ENCODE results near the gene THG1L.

- TF ChIP-seq EZH2 (IDR thresholded peaks at IDR 0.05; ENCODE audit: low read length, missing control alignments) (no peak), CTCF (conservative IDR thresholded peaks at IDR 0.05 in 1 of 2, IDR thresholded peaks at IDR 0.05 in 1 of 2; ENCODE audit: low read depth in 1 of 2, low read length in 2 of 2) (no peak)
Observed at GRCh38 chr5:157734436-157734835, 3.2 kb downstream of the THG1L start.

Data from fibroblast of lung (primary cell).